Right lobe of liver (tissue), 6 donors: ENCODE data around the gene ILF3. TPM values are rescaled to one million over a fixed set of nuclear protein-coding genes. Genes with fewer than 3 reads are reported as not detected.

Experiments used
- ATAC-seq, 4 donors: fragments of 200-7000 bp; cut with Tn5 transposase; one replicate each; pipeline ENCODE4 v1.9.1; 2020; ENCODE audit warnings: mild to moderate bottlenecking in 4 of 4, moderate library complexity in 4 of 4
- DNase-seq, 3 donors: peaks; one replicate each; pipeline ENCODE4 v3.0.0-alpha.2; 2020
- H3K27ac ChIP-seq, 3 donors: fragments of 200-600 bp; one replicate each; pipeline ENCODE4 v1.8.0; 2022
- H3K27me3 ChIP-seq, 2 donors: fragments of 200-600 bp; one replicate each; pipeline ENCODE4 v1.8.0; 2022
- H3K36me3 ChIP-seq, 4 donors: fragments of 200-600 bp; sonication (generic) in 1 of 4; one replicate each; pipeline versions ENCODE4 v1.5.1 to v1.8.0; 2017 to 2022; ENCODE audit warnings: control low read depth in 1 of 4
- H3K4me1 ChIP-seq, 4 donors: fragments of 200-600 bp; sonication (generic) in 1 of 4; one replicate each; pipeline versions ENCODE4 v1.5.1 to v1.8.0; 2017 to 2022; ENCODE audit warnings: control low read depth in 1 of 4
- H3K4me3 ChIP-seq, 3 donors: fragments of 200-600 bp; one replicate each; pipeline ENCODE4 v1.8.0; 2022
- H3K9me3 ChIP-seq, 4 donors: fragments of 200-600 bp; sonication (generic) in 1 of 4; one replicate each; pipeline versions ENCODE4 v1.5.1 to v1.8.0; 2017 to 2022; ENCODE audit warnings: control low read depth in 1 of 4
- POLR2A ChIP-seq: fragments of 450-650 bp; IDR thresholded peaks from one replicate; pipeline ENCODE4 v1.6.1; 2017; ENCODE audit warnings: antibody characterized with exemption, mild to moderate bottlenecking
- WGBS: methylation state at CpG from one replicate; pipeline ENCODE4 v1.1.6; 2018; ENCODE audit warnings: low coverage, low lambda C conversion rate; ENCODE audit not compliant: insufficient coverage; ENCODE audit errors: missing lambda C conversion rate; 5-methylcytosine and 5-hydroxymethylcytosine counted together
- intact Hi-C, 2 donors: fragments of 100-400 bp; cut with DNase I; formaldehyde crosslinking; loops; one replicate each; pipeline versions ENCODE4 v1.11.2 to v1.14.1; 2022
- total RNA-seq, 6 experiments: library from RNA; depleted of rRNA in 2 of 6; stranded (reverse); fragments of >200 nt in 2 of 6; fragmentation: NEBNext Ultra II Directional in 3 of 6; extraction: Animal tissue kit (Norgen Biotek cat#: 25700) in 3 of 6; gene quantifications; one replicate each; pipeline versions ENCODE4 v1.1.0 to v1.2.4, GENCODE V29; 2016 to 2023
- TF ChIP-seq, protein P1 (sequence below), 4 donors: fragments of 200-600 bp in 3 of 4; fragments of 450-650 bp in 1 of 4; IDR thresholded peaks; one replicate each; pipeline versions ENCODE4 v1.5.1 to v1.8.0; 2016 to 2022; ENCODE audit warnings: antibody characterized with exemption in 4 of 4, mild to moderate bottlenecking in 2 of 4
- donor health status: DM: no; HTN: yes; CAD: no.
- donor health status: DM: no; HTN: no; CAD: no.
- donor health status: DM: no; HTN: no; CAD: no.
- donor health status: DM: no; HTN: yes; CAD: no.
- donor health status: DM: no; HTN: yes; CAD: no.

ILF3 gene
- total RNA-seq, 6 experiments from 2014 or later, result 40.0 to 82.3 (median 54.8) TPM

DNA sequence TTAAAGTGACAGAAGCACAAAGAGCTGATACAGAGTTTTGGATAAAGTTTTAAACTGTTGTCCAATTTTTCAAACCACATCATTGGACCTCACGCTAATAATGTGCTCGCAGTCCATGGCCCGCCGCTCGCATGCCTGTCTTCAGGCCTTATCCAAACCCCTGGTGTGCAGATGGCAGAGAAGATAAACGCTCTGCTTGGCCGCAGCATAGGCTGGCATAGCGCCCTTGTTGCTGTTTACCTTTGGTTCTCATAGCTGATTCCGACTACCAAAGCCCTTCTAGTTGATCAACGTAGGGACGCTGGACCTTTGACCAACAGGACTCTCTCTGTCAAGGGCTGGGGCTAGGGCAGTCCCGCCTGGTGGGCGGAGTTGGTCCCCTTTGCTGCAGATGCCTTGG lies 23.6 kb downstream of the ILF3 start:
- Histone ChIP-seq H3K4me3 (no peak overlapping the region), H3K36me3 (peaks cover 7 to 67% (median 48%) of the 10 kb centered on the region in 4 donors), H3K4me1 (peaks cover 0 to 29% (median 10%) of the 10 kb centered on the region in 4 donors), H3K27ac (peak overlapping the region in 1 of 3 donors; percentile 12), H3K27me3 (no peaks in the 10 kb centered on the region), H3K9me3 (no peaks in the 10 kb centered on the region)
- ATAC-seq, result peak; percentile 96 to 98 (median 96)
- peak; percentile 86 to 94 (median 93) for DNase-seq
- intact Hi-C loops, result no loop called here
- TF ChIP-seq, protein P1, sequence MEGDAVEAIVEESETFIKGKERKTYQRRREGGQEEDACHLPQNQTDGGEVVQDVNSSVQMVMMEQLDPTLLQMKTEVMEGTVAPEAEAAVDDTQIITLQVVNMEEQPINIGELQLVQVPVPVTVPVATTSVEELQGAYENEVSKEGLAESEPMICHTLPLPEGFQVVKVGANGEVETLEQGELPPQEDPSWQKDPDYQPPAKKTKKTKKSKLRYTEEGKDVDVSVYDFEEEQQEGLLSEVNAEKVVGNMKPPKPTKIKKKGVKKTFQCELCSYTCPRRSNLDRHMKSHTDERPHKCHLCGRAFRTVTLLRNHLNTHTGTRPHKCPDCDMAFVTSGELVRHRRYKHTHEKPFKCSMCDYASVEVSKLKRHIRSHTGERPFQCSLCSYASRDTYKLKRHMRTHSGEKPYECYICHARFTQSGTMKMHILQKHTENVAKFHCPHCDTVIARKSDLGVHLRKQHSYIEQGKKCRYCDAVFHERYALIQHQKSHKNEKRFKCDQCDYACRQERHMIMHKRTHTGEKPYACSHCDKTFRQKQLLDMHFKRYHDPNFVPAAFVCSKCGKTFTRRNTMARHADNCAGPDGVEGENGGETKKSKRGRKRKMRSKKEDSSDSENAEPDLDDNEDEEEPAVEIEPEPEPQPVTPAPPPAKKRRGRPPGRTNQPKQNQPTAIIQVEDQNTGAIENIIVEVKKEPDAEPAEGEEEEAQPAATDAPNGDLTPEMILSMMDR (IDR thresholded peaks at IDR 0.05), result no peak
- no peak for TF ChIP-seq POLR2A
- 48% methylated on average over 9 of the region's 13 CpGs for WGBS

DNA sequence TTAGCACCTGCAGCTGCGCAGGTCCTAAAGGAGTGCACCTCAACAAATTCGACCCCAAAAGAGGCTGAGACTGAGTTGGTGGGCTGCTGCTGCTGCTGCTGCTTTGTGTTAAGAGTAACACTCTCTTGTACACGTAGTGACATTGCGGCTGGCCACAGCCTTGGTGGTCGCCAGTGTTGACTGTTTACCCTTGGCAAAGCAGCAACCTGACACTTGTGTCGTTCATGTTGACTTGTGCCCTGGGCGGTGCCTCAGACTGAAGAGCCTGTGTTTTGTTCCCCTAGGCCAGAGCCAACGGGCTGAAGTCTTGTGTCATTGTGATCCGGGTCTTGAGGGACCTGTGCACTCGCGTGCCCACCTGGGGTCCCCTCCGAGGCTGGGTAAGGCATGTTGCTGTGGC lies 24.7 kb downstream of the ILF3 start:
- DNase-seq, result no peak
- Histone ChIP-seq H3K9me3 (no peaks in the 10 kb centered on the region), H3K27ac (no peak overlapping the region), H3K4me1 (peaks cover 0 to 21% (median 8%) of the 10 kb centered on the region in 4 donors), H3K4me3 (no peak overlapping the region), H3K27me3 (no peaks in the 10 kb centered on the region), H3K36me3 (peaks cover 7 to 70% (median 54%) of the 10 kb centered on the region in 4 donors)
- intact Hi-C loops, result no loop called here
- ATAC-seq, result no peak
- 84% methylated on average over 6 of the region's 12 CpGs for WGBS
- no peak for TF ChIP-seq POLR2A
- TF ChIP-seq, protein P1 (IDR thresholded peaks at IDR 0.05), result no peak

DNA sequence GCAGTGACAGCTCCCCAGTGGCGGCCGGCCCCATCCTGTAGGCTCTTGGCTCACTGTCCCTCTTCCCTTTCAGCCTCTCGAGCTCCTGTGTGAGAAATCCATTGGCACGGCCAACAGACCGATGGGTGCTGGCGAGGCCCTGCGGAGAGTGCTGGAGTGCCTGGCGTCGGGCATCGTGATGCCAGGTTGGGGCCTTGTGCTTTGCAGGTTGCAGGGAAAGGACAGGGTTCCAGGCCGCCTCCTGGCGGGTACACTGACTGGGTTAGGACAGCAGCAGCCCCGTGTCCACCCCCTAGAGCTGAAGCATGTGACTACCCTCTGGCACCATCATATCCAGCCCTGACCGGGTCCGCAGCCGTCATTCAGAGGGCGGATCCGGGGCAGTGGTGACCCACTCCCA lies 25.6 kb downstream of the ILF3 start:
- Histone ChIP-seq H3K27ac (no peak overlapping the region), H3K4me1 (peaks cover 0 to 21% (median 8%) of the 10 kb centered on the region in 4 donors), H3K4me3 (no peak overlapping the region), H3K36me3 (peaks cover 7 to 77% (median 59%) of the 10 kb centered on the region in 4 donors), H3K9me3 (no peaks in the 10 kb centered on the region), H3K27me3 (no peaks in the 10 kb centered on the region)
- DNase-seq (no peak), ATAC-seq (no peak)
- no peak for TF ChIP-seq POLR2A
- TF ChIP-seq, protein P1 (IDR thresholded peaks at IDR 0.05), result no peak
- 87% methylated on average over 3 of the region's 18 CpGs for WGBS
- intact Hi-C loops, result no loop called here

DNA sequence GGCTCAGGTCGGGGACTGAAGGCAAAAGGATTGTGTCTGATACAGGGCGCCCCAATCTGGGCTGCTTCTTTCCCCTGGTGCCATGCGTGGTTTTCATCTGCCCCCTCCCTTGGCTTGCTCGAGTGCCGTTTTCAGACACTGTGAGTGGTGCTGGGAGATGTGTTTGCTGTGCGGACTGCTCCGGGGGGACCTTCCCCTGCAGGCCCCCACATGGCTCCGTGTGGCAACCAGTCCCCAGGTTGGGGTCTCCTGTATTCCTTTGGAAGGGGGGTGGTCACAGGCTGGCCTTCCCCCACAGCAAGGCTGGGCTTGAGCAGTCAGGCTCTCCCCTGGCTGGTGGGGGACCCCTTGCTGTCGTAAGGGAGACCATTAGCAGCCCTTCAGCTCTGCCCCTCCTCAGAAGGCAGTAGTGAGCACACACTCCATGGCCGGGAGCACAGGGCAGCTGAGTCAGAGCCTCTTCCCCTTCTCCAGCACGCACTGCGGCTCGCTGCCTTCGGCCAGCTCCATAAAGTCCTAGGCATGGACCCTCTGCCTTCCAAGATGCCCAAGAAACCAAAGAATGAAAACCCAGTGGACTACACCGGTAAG lies 26.5 kb downstream of the ILF3 start:
- intact Hi-C loops, result no loop called here
- DNase-seq (no peak), ATAC-seq (no peak)
- Histone ChIP-seq H3K9me3 (no peaks in the 10 kb centered on the region), H3K27me3 (no peaks in the 10 kb centered on the region), H3K4me3 (no peak overlapping the region), H3K4me1 (peaks cover 0 to 16% (median 8%) of the 10 kb centered on the region in 4 donors), H3K27ac (no peak overlapping the region), H3K36me3 (peaks cover 7 to 83% (median 57%) of the 10 kb centered on the region in 4 donors)
- WGBS, result 97% methylated on average over 6 of the region's 15 CpGs
- TF ChIP-seq, protein P1 (IDR thresholded peaks at IDR 0.05), result no peak
- no peak for TF ChIP-seq POLR2A
